Stimulated activated CD4-positive, alpha-beta T cell treated with anti-CD3 and anti-CD28 coated beads, TNF-alpha, amount 100 ng/mL, for 24 hours (primary cell): ENCODE measurements around the gene STIP1.

ENCODE experiments used
- DNase-seq, 3 experiments: peaks; one replicate each; pipeline ENCODE4 v3.0.0-alpha.2; 2020; ENCODE audit warnings: low read depth in 3 of 3

The STIP1 gene

DNA sequence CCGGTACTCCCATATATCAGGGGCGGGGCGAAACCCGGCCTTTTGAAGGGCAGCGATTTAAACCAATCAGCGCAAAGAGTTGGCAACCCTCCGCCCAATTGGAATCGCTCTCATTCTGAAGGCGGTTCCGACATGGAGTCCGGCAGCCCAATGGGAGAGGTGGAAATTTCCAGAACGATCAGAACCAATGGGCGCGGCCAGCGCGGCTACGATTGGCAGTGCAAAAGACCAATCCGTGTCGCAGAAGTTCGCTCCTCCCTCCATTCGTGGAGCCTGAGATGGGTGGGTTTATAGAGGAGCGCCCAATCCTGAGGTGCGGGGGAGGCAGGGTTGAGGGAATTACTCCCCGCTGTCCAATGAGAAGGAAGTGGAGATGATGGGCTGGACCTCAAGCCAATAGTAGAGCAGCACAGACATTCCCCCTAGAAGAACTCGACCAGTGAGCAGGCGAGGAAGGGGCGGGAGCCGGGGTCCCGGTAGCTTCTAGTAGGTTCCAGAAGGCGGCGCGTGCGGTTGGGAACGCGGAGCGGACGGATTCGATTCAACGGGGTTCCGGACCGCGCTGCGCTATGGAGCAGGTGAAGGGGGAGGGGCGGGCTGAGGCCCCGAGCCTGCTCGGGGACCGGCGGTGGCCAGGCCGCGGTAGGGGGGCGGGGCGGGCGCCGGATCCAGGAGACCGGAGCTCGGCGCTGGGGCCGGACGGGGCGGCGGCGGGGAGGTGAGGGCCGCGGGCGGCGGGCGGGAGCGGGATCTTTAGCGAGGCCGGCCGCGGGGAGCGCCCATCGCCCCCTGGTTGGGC is at the start of gene STIP1:
Gene STIP1 (plus strand): TSS at position 479 of the 799 bp plus-strand sequence. CDS start 91 bp downstream, at position 570.
- peak; percentile 95 to 99 (median 97) for DNase-seq

DNA sequence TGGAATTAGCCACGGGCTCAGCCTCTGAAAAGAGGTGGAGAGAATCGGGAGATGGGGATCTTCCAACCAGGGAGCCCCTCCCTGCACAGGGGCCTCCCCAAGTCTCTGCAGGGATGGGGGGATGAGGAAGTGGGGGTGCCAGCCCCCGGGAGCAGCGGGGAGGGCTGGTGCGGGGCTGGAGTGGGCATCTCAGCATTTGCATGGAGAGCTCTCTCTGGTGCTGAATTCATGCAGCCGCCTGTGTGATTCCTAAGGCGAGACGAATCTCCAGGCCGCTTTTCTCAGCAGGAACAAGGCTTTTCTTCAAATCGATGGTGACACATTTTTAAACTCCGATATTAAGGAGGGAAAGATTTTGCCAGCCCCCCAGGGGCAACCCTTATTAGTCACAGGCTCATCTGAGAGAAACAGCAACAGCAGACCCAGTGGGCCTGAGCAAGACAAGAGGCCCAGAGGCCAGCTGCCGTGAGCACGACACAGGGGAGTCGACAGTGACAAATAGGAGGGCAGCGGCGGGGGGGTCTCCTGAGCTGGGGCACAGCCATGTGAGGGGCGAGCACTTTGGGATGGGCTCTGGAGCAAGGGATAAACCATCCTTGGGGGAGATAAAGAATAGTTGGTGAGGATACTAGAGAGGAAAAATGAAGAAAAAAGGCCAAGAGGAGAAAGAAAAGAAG is 49.1 kb upstream of the STIP1 start:
- no peak for DNase-seq

DNA sequence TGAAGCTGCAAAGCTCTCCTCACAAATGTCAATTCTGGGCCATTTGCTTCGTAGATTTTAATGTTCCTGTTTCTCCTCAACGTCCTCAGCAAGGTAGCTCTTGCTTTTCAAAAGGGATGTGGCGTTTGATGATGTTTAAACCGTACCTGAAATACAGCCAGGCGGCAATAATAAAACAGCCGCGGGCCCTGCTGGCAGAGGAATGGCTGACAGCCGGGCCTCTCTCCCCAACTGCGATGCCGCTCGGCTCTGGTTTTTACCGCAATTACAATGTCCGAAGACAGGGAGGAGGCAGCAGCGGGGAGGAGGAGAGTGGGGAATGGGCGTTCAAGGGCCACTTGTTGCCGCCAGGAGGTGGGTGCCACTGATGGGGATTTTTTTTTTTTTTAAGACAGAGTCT is 47.6 kb upstream of the STIP1 start:
- DNase-seq = no peak

DNA sequence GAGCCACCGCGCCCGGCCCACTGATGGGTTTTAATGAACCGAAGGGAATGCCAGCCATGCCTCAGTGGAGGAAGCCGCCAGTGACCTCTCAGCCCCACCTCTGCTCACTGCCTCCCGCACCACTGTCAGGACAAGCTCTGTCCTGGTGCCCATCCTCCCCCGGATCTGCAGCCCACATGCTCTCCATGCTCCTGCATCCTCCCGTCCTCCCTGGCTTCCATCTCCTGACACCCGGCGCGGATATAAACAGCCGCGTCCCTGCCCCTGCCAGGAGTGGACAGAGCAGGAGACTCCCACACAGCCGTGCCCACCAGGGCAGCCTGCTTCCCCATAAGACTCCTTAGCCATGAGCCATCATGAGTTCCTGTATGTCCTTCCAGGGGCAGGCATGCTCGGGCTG is 46.9 kb upstream of the STIP1 start:
- DNase-seq = no peak

DNA sequence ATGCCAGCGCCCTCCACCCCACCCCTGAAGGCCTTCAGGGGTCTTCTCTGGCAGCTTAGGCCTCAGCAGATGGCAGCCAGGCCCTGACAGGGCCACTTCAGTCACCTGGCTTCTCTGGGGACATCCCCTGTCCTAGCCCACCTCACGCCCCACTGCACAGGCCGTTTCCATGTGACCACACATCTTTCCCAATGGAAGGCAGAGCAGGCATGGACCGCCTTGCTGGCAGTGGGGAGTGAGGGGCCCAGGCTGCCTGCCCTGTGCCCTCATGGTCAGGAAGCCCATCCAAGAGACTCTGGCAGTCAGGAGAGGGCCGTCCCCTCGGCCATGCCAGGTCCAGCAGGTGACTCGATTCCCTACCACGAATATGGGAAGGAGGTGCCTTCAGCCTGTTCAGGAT is 45.9 kb upstream of the STIP1 start:
- no peak for DNase-seq

DNA sequence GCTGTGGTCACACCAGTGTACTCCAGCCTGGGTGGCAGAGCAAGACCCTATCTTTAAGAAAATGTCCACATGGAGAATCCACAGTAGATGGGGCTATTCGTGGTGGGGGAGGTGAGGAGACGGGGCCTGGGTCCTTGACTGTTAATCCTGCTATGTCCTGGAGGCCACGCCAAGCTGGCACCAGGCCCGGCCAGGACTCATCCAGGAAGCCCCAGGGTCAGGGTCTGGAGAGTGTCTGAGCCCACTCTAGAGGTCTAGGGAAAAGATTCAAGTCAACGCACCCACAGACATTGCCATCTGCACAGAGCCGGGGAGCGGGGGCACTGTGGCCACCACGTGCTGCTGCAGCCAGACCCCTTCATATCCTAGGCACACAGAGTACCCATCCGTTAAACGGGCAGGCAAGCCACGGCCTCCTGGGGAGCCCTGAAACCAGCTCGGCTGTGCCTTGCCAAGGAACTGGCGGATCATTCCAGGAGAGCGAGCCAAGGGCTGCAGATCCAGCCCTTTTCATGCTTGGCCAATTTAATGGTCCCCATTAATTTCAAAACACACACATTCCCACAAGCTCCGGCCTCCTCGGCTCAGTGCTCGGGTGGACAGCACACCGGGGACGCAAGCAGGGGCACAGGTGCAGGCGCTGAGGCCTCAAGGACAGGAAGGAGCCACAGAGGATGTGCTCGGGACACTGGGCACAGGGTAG is 44.7 kb upstream of the STIP1 start:
- DNase-seq = no peak

DNA sequence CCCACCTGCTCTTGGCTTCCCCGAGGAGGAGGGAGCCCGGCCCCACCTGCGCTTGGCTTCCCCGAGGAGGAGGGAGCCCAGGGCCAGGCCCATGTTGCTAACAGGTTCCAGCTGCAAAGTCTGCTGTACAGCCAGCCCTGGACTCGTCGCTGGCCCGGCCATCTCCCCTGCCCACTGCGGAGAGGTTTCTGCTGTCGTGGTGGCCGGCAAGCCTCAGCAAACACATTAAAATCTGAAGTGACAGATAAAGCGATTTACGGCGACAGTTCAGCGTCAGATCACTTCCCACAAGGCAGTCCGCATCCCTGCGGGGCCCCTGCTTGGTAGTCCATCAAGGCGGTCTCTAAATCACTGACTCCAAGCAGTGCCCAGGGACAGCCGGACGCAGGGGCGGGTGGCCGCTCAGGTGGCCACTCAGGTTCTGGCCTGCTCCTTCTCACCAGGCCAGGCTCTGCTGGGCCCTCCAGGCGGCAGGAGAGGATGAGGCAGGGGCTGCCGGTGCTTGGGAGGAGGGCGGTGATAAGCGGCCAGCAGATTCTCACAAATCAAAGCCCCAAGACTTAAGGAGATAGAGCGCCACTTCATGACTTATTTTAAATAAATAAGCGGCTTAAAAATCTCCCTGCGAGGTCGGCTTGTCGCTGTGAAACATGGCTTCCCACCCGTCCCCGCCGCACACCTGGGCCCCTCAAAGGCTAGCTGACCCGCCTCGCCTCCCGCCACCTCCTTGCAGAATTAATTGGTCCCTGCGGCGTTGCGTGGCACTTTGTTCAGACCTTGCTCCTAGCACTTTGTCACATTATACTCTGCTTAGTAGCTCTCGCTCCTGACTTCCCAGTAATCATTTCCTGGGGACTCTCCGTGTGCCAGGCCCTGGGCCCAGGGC is 41.1 kb upstream of the STIP1 start:
- DNase-seq = no peak

DNA sequence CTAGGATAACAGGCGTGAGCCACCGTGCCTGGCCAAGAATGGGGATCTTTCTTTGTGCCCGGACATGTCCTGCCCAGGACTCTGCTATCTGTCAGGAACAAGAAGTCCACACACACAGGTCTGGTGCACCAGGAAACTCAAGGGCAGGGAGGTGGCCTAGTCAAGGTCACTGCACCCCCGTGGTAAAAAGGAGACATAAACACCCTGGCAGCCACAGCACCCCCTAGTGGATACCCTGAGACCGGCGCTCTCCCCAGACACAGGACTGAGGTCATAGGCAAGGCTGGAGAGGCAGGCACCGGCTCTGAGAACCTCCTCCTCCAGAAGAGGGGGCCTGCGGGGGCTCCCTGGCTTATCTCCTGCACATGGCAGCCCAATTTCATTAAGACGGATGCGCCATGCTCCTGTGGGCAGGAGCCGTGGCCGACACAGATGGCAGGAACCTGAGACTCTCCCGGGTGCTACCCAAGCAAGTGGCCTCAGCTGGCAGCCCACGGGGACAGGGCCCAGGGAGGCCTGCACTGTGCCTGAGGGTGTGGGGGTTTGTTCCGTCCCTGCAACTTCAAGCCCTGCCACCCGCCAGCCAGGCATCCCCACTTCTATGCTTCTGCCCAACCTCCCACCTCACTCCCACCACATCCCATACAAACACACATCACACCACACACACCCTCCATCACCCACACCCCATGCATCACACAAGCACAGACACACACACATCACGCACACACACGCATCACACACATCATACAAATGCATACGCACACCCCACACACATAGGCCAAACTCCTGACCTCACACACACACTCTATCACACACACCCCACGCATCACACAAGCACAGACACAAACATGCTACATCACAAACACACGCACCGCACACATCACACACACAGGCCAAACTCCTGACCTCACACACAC is 39.7 kb upstream of the STIP1 start:
- peak; percentile 15 to 58 (median 43) for DNase-seq

DNA sequence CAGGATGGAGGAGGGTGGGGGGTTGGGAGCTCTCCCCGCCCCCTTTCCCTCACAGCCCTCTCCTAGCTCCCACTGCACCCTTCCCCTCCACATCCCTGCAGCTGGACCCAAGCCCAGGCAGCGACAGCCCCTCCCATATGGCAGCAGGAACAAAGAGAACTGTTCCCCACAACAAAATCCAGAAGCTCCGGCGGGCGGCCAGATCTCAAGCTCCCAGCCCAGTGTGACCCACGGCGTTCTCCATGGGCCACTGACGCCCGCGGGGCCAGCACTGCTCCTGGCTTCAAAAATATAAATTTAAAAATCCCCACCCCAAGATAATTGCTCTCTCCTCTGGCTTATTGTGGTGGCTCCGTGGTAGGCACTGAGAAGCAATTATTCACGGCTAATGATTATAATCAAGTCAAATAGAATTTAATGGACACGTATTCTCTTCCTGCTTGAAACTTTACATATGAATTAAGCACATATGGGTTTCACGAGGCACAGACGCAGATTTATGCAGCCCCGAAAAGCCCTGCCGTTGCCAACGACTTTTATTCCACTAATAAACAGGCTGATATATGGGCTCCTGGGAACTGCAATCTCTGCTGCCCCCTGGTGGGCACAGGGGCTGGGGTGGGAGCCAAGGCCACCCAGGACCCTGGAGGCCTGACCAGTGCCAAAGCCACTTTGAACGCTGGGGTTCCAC is 37.6 kb upstream of the STIP1 start:
- peak; percentile 55 to 68 (median 55) for DNase-seq

DNA sequence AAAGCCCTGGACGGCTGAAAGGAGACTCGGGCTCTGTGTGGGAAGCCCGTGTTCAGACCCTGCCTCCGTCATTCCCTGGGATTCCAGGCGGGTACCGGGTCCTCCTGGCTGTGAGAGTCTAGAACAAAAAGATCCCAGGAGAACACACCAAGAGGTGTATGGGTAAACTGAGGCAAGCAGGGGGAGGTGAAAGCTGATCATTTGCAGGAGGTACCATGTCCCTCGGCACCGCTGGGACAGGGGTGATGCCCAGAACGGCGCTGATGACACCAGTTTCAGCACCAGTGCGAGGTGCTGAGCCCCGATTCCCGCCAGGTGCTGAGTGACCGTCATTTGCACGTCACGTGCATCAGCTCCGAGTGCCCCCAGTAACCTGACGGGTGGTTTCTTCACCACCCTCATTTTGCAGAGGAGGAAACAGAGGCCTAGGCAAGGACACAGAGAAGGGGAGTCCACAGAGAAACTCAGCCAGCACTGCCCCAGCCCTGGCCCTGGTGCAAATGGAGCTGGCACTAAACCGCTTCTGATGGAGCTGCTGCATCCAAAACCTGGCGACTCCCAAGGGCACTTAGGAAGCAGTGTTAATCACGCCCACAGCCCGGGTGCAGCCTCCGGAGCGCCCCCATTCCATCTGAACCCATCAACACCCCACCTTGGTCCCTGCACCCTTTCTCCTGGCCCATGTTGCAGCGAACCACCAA is 36.9 kb upstream of the STIP1 start:
- no peak for DNase-seq

DNA sequence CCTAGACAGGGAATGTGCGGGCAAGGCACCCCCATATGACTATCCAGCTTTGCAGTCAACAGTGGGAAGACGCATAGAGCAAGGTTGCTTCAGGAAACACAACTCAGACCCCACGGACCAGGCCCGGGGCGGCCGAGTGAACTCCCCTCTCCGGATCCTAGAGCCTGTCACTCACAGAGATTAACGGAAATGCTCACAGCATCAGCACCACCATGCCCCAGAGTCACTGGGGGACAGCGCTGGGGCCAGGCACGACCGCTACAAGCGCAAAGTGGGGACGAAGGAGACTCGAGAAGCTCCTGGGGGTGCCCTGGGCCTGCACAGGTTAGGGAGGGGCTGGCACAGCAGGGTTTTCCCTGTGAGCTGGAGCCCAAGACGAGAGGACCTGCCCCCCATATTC is 35.9 kb upstream of the STIP1 start:
- no peak for DNase-seq

DNA sequence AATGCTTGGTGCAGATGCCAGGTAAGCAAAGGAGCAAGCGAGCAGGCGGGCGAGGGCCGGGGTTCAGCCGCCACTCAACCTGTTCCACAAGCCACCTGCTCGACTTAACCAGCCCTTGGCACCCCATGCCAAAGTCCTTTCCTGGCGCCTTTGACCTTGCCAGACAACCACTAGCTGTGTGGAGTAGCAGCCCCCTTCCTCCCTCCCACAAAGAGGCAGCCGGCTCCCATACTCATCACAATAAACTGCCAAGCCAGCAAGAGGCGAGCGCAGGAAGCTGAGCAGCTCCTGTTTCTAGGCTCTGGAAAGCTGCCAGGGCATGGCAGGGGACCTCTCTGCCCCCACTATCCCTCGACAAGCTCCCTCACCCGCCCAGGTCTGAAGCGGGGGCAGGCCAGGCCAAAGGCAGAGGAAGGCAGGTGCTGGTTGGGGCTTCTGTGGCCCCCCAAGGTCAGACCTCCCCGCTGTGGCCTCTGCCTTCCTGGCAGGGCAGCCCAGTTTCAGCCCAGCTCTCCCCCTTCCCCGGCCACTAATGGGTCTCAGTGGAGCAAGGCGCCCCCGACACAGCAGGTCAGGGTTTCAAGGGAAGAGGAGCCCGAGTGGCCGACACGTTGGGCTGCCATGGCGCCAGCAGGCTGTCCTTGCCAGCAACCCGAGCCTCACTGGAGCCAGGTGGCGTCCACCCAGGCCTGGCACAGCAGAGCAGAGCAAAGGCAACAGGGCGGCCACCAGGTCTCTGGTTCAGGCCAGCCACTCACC is 35.3 kb upstream of the STIP1 start:
- DNase-seq = no peak

DNA sequence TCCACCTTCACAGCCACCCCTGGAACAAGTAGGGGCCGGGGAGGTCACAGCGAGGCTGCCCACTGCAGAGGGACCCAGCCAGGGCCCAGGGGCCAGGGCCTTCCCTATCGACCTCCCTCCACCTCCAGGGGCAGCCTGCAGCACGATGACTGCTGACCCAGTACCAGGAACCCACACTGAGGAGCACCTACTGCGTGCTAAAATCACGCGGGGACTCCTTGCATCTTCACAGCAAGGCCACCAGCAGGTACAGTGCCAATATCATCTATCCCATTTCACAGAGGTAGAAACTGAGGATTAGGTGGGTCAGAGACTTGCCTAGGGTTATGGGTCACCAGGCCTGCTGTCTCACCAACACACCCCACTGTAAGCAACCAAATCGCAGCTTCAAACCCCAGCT is 34.6 kb upstream of the STIP1 start:
- no peak for DNase-seq

DNA sequence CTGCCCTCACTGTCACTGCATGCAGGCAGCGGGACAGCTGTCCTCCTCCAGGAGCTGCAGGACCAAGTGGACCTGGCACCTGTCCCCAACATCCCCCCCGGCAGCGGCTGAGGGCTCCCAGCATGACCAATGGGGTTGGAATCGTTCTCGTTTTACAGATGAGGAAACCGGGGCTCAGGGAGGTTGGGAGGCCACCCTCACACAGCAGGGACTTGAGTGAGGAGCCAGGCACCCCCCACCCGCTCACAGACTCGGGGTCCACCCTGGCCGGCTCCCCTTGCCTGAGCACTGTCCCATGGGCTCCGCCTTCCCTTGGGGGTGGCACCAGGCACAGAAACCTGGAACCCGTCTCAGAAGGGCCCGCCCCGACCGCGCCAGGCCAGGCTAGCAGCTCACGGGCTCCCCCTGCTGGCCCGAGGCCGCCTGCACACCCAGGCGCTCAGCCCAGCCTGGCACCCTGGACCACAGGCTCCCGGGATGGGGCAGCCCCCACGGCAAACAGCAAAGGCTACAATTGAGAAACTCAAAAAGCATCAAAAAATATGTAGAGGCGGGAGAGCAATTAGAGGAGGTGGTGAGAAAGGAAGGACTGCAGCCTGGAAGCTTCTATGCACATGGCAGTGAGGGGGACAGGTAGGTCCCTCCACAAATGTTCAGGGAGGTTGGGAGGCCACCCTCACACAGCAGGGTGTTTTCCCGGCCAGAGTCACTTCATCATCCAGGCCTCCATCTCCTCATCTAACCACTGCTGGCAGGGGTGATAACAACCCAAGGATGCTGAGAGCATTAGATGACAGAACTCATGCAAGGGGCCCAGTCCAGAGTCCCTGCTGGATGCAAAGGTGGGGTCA is 32.9 kb upstream of the STIP1 start:
- DNase-seq = peak; percentile 37 to 66 (median 61)

DNA sequence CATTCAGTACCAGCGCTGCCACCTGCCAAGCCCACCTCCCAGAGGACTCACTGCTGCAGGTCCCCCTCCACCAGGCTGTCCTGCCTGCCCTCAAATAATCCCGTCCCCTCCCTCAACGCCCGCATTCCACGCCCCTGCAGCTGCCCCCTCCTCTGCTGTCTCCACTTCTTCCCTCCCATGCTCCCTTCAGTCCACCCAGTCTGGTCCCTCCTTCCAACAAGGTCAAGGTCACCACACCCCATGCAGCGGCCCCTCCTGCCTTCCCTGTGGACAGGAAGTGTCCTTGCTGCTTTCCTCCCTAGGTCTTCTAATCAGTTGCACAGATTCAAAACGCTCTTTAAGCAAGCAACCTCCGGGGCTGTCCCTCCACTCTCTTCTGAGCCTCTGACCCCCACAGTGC is 32.2 kb upstream of the STIP1 start:
- DNase-seq = no peak

DNA sequence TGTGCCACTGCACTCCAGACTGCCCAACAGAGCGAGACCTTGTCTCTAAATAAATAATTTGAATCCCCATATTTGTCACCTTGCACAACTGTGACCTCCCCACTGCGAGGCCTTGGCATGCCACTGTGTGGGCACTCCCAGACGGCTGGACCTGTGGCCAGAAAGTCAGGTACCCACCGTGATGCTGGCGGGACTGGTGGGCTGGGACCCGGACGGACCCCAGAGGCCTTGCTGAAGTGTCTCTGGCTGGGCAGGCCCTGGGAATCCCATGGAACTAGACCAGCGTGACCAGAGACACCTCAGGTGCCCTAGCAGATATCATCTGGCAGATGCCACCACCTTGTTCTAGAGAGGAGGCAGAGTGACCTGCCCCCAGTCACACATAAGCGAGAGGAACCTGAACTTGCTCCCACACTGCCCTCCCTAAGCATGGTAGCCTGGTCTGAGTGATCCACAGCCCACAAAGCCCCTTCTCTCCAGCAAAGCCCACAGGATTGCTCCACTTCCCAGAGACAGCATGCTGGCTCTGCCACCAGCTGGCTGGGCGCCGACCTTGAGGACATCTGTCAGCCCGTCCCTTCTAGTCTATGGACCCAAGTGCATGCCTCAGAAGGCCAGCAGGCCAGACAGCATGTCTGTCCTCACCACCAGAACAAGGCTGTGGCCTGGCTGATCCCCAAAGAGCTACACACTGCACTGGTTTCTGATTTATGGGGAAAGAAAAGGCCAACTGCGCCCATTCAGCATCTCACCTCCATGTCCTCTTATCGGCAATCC is 29.5 kb upstream of the STIP1 start:
- DNase-seq = no peak
